ENCODE results near the gene RNU7-1. TPM values are rescaled to one million over a fixed set of nuclear protein-coding genes. Genes with fewer than 3 reads are reported as not detected.

The RNU7-1 gene
- total and polyA plus RNA-seq, 9 donors, result not detected

- H3K9me3 ChIP-seq, result no peaks in the 10 kb centered on the region
- peaks cover 4% of the 10 kb centered on the region for H3K4me1 ChIP-seq (ENCODE audit: insufficient read depth)
- 0 to 1% (median 1%) methylated on average over 49 to 68 of the region's 68 CpGs for WGBS, 3 donors
- DNase-seq, result peak; percentile 73 to 84 (median 77)
- peak within 1 kb of the TSS in 1 of 2 donors; percentile 26 for H3K27ac ChIP-seq
- no peaks in the 10 kb centered on the region for H3K36me3 ChIP-seq
- no peaks in the 10 kb centered on the region for H3K27me3 ChIP-seq
- peak within 1 kb of the TSS; percentile 78 for H3K4me3 ChIP-seq
- intact Hi-C loops (cut with DNase I), result no loop called here
- TF ChIP-seq EP300 (IDR thresholded peaks at IDR 0.05), result no peak
- peak; percentile 39 for TF ChIP-seq POLR2A (IDR thresholded peaks at IDR 0.05)
These were observed 29.2 kb upstream of the RNU7-1 start, which contains the start of gene ENO2 for GRCh38 chr12:6914246-6914946. TSS of gene ENO2 (plus strand) at chr12:6914580. CDS start at chr12:6915833, 1,253 bp downstream.

- no peaks in the 10 kb centered on the region for H3K36me3 ChIP-seq
- H3K27ac ChIP-seq, result no peak overlapping the region
- peaks cover 4% of the 10 kb centered on the region for H3K4me1 ChIP-seq (ENCODE audit: insufficient read depth)
- TF ChIP-seq CTCF (IDR thresholded peaks at IDR 0.05) (no peak), POLR2A (IDR thresholded peaks at IDR 0.05) (no peak), EP300 (IDR thresholded peaks at IDR 0.05) (no peak)
- peak in 1 of 5 donors; percentile 36 for DNase-seq
- intact Hi-C loops (cut with DNase I), result no loop called here
- H3K27me3 ChIP-seq, result no peaks in the 10 kb centered on the region
- no peaks in the 10 kb centered on the region for H3K9me3 ChIP-seq
- 13 to 17% (median 14%) methylated on average over 29 of the region's 29 CpGs for WGBS, 3 donors
- peak overlapping the region; percentile 78 for H3K4me3 ChIP-seq
These were observed 28.4 kb upstream of the RNU7-1 start for GRCh38 chr12:6914947-6915788.

- Histone ChIP-seq H3K27me3 (no peaks in the 10 kb centered on the region), H3K9me3 (no peaks in the 10 kb centered on the region), H3K4me1 (ENCODE audit: insufficient read depth) (peaks cover 4% of the 10 kb centered on the region), H3K36me3 (no peaks in the 10 kb centered on the region), H3K27ac (no peak overlapping the region), H3K4me3 (no peak overlapping the region)
- no peak for TF ChIP-seq CTCF (IDR thresholded peaks at IDR 0.05)
- TF ChIP-seq POLR2A (IDR thresholded peaks at IDR 0.05), result no peak
- no peak for TF ChIP-seq EP300 (IDR thresholded peaks at IDR 0.05)
- DNase-seq, result peak in 1 of 5 donors; percentile 34
- WGBS, 3 donors, result 76 to 78% (median 77%) methylated on average over 14 of the region's 14 CpGs
- intact Hi-C loops (cut with DNase I), result no loop called here
These were observed 27.8 kb upstream of the RNU7-1 start for GRCh38 chr12:6915789-6916285.

GRCh38 chr12:6916426-6917200, 27.0 kb upstream of the RNU7-1 start:
- H3K4me3 ChIP-seq, result no peak overlapping the region
- H3K4me1 ChIP-seq (ENCODE audit: insufficient read depth), result peaks cover 4% of the 10 kb centered on the region
- DNase-seq, result peak in 1 of 5 donors; percentile 33
- no peaks in the 10 kb centered on the region for H3K9me3 ChIP-seq
- H3K27ac ChIP-seq, result no peak overlapping the region
- TF ChIP-seq CTCF (IDR thresholded peaks at IDR 0.05), result no peak
- no peak for TF ChIP-seq EP300 (IDR thresholded peaks at IDR 0.05)
- no peak for TF ChIP-seq POLR2A (IDR thresholded peaks at IDR 0.05)
- no peaks in the 10 kb centered on the region for H3K27me3 ChIP-seq
- H3K36me3 ChIP-seq, result no peaks in the 10 kb centered on the region
- 86 to 91% (median 86%) methylated on average over 11 of the region's 11 CpGs for WGBS, 3 donors
- intact Hi-C loops (cut with DNase I), result no loop called here

All from ovary (tissue), 9 donors.